Effector memory CD4-positive, alpha-beta T cell (primary cell): ENCODE data around the gene PSMD11.

Source experiments
- DNase-seq, 3 donors: peaks; one replicate each; pipeline ENCODE4 v3.0.0-alpha.2; 2020
- H3K27ac ChIP-seq: 2 replicates; pipeline ENCODE4 v1.7.0; 2013; ENCODE audit warnings: mild to moderate bottlenecking, low read length, moderate library complexity; ENCODE audit not compliant: insufficient read depth, poor library complexity, severe bottlenecking
- H3K27me3 ChIP-seq: replicated peaks from 2 replicates; pipeline ENCODE4 v1.7.0; 2013; ENCODE audit warnings: mild to moderate bottlenecking, low read length; ENCODE audit not compliant: insufficient read depth, control insufficient read depth, poor library complexity, severe bottlenecking
- H3K36me3 ChIP-seq: 2 replicates; pipeline ENCODE4 v1.7.0; 2013; ENCODE audit warnings: mild to moderate bottlenecking, low read length, moderate library complexity; ENCODE audit not compliant: control insufficient read depth, insufficient read depth
- H3K4me1 ChIP-seq: 2 replicates; pipeline ENCODE4 v1.7.0; 2013; ENCODE audit warnings: low read length, mild to moderate bottlenecking; ENCODE audit not compliant: control insufficient read depth, insufficient read depth, poor library complexity, severe bottlenecking
- H3K4me3 ChIP-seq: 2 replicates; pipeline ENCODE4 v1.7.0; 2013; ENCODE audit warnings: low read length, low read depth, mild to moderate bottlenecking; ENCODE audit not compliant: insufficient read depth, poor library complexity, severe bottlenecking
- H3K9me3 ChIP-seq: 2 replicates; pipeline ENCODE4 v1.7.0; 2013; ENCODE audit warnings: mild to moderate bottlenecking, low read length, moderate library complexity; ENCODE audit not compliant: control insufficient read depth

The PSMD11 gene

DNA sequence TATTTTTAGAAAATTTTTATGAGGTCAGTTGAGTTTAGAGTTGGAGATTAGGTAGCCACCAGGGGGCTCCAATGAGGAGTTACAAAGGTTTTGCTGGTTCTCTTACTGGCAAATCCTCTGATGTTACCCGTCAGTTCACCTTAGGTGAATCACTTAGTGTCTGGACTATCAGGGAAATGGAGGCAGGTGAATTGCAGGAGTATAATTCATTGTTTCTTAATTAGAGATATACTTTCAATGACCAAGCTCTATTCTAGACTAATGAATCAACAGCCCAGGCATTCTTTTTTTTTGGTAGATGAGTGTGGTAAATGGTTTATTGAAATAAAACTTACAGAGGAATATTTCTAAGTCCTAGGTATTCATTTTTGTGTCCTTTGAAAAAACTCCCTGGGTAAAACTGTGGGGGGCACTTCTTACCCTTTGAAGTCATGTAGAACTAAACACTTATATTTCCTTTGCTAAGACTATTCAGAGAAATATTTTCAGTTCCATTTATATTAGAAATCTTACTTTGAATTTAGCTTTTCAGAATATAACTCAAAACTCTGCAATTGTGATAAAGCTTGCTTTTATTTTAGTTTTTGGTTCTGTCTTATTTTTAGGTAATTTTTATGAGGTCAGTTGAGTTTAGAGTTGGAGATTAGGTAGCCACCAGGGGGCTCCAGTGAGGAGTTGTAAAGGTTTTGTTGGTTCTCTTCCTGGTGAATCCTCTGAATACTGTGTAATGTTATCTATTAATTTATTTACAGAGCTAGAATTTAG lies 17.7 kb downstream of the PSMD11 start:
- peaks cover 34% of the 10 kb centered on the region for H3K36me3 ChIP-seq
- H3K4me3 ChIP-seq: no peak overlapping the region
- no peaks in the 10 kb centered on the region for H3K4me1 ChIP-seq
- no peaks in the 10 kb centered on the region for H3K27me3 ChIP-seq
- no peaks in the 10 kb centered on the region for H3K9me3 ChIP-seq
- no peak overlapping the region for H3K27ac ChIP-seq
- peak; percentile 17 to 45 (median 31) for DNase-seq

DNA sequence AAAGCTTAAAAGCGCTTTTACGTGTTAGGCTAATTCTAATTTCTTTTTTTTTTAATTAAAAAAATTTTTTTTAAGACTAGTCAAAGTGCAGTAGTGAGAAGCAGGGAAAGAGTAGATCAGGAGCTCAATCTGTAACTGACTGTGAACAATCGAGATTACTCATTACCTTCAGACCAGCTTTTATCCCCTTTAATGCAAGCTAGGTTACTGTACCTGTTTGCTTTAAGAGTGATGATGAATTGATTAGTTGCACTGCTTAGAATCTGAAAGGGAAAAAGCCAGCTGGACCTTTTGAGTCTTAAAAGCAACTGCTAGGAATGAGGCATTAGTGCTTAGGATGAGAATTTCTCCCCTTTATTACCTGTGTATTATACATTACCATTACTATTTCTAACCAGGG lies 19.0 kb downstream of the PSMD11 start:
- Histone ChIP-seq H3K36me3 (peaks cover 34% of the 10 kb centered on the region), H3K9me3 (no peaks in the 10 kb centered on the region), H3K27me3 (no peaks in the 10 kb centered on the region), H3K4me3 (no peak overlapping the region), H3K27ac (no peak overlapping the region), H3K4me1 (no peaks in the 10 kb centered on the region)
- DNase-seq: no peak

DNA sequence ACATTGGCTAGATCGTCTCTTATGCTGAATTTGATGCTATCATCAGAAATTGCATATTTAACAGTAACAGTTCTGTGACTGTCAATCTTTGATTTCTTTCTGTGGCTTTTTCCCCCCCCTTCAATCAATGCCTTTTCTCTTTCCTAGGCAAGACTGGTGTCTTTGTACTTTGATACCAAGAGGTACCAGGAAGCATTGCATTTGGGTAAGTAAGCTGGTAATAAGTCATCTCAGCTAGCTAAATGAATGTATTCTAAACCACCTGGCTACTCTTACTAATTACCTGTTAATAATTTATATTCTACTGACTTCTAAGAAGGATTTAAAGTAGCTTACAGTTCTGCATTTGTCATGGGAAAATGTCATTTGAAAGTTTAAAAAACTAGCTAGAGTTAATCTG lies 20.1 kb downstream of the PSMD11 start:
- Histone ChIP-seq H3K4me3 (no peak overlapping the region), H3K36me3 (peaks cover 45% of the 10 kb centered on the region), H3K27me3 (no peaks in the 10 kb centered on the region), H3K9me3 (no peaks in the 10 kb centered on the region), H3K27ac (no peak overlapping the region), H3K4me1 (no peaks in the 10 kb centered on the region)
- DNase-seq: no peak

DNA sequence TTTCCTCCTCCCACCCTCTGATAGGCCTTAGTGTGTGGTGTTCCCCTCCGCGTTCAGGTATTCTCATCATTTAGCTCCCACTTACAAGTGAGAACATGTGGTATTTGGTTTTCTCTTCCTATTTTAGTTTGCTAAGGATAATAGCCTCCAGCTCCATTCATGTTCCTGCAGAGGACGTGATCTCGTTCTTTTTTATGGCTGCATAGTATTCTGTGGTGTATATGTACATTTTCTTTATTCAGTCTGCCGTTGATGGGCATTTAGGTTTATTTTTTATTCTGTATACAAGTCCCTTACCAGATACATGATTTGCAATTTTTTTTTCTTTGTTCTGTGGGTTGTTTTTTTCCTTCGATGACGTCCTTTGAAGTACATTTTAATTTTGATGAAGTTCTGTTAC lies 23.6 kb downstream of the PSMD11 start:
- no peaks in the 10 kb centered on the region for H3K4me1 ChIP-seq
- H3K9me3 ChIP-seq: no peaks in the 10 kb centered on the region
- H3K27me3 ChIP-seq: no peaks in the 10 kb centered on the region
- no peak overlapping the region for H3K4me3 ChIP-seq
- no peak overlapping the region for H3K27ac ChIP-seq
- peaks cover 60% of the 10 kb centered on the region for H3K36me3 ChIP-seq
- DNase-seq: no peak

DNA sequence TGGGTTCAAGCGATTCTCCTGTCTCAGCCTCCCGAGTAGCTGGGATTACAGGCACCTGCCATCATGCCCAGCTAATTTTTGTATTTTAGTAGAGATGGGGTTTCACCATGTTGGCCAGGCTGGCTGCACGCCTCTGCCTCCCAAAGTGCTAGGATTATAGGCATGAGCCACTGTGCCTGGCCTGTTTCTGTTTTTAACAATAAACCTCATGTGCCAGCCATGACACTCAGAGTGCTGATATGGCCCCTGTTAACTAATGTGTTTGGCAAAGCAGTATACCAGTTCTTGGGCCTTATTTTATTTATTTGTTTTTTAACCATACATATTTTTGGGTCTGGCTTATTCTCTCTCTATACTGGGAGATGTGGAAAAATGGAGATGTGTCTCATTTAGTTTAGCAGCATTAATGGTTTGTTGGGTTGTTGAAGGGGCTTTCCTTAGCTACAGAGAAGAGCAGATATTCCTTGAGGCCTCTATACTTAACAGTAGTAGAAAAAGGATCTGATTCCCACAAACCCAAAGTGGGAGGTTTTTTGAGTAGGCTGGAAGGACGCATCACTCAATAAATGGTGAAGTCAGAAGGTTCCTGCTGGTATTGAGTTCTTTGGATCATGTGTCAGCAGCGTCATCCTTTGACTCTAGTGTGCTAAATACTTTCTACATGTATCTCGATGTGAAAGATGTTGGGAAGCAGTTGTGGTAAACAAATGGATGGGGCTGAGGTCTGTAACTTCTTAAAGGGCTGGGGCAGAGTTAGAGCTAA lies 26.3 kb downstream of the PSMD11 start:
- no peak overlapping the region for H3K4me3 ChIP-seq
- peaks cover 68% of the 10 kb centered on the region for H3K36me3 ChIP-seq
- H3K27me3 ChIP-seq: no peaks in the 10 kb centered on the region
- no peak overlapping the region for H3K27ac ChIP-seq
- no peaks in the 10 kb centered on the region for H3K9me3 ChIP-seq
- DNase-seq: no peak
- H3K4me1 ChIP-seq: no peaks in the 10 kb centered on the region

DNA sequence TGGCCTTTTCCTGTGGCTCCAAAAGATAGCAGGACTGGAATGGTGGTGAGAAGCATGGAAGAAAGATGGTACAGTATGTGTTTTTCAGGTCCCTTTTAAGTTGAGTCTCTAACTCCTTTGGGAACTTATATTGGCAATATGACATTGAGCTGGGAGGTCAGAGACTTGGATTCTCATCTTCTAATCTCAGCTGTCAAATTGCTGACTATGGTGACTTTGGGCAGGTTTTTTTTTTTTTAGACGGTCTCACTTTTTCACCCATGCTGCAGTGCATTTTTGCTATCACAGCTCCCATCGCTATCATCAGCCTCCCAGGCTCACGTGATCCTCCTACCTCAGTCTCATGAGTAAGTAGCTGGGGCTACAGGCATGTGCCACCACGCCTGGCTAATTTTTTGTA lies 27.3 kb downstream of the PSMD11 start:
- no peak for DNase-seq
- no peak overlapping the region for H3K27ac ChIP-seq
- no peak overlapping the region for H3K4me3 ChIP-seq
- H3K9me3 ChIP-seq: no peaks in the 10 kb centered on the region
- H3K36me3 ChIP-seq: peaks cover 78% of the 10 kb centered on the region
- H3K4me1 ChIP-seq: no peaks in the 10 kb centered on the region
- H3K27me3 ChIP-seq: no peaks in the 10 kb centered on the region

DNA sequence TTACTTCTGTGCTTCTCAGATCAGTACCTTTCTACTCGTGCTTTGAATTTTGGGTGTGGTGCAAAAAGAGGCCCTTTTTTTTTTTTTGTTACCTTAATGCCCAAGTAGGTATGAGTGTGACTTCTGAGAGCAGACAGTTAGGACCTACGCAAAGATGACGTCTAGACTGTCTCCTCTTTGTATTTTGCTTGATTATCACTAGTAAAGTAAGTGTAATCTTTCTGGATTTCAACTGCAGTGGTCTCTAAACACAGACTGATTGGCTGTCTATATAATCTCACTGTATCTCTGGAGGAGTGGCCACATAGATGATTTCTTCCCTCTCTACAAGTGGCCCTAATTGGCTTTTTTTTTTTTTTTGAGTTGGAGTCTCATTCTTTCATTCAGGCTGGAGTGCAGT lies 30.9 kb downstream of the PSMD11 start:
- no peaks in the 10 kb centered on the region for H3K4me1 ChIP-seq
- peaks cover 88% of the 10 kb centered on the region for H3K36me3 ChIP-seq

DNA sequence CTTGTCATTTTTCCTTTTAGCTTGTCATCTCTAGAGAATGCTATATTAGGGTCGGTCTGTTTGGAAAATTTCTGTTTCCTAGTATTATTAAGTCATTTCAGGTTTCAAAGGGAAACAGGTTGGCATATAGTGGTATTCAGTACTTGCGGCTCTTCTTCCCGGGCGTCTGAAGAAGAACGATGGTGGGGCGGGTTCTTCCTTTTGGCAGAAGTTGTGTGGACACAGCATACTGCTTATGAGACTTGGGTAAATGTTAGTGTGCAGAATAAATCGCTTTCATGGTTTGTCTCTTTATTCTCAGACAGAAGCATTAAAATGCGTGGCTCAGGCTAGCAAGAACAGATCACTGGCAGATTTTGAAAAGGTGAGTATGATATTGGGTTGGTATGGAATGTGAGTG lies 32.9 kb downstream of the PSMD11 start:
- H3K9me3 ChIP-seq: no peaks in the 10 kb centered on the region

More for the DNA sequence above, 30.9 kb downstream of the PSMD11 start:
- DNase-seq: no peak
- Histone ChIP-seq H3K27me3 (no peaks in the 10 kb centered on the region), H3K9me3 (no peaks in the 10 kb centered on the region), H3K4me3 (no peak overlapping the region), H3K27ac (no peak overlapping the region)

DNA sequence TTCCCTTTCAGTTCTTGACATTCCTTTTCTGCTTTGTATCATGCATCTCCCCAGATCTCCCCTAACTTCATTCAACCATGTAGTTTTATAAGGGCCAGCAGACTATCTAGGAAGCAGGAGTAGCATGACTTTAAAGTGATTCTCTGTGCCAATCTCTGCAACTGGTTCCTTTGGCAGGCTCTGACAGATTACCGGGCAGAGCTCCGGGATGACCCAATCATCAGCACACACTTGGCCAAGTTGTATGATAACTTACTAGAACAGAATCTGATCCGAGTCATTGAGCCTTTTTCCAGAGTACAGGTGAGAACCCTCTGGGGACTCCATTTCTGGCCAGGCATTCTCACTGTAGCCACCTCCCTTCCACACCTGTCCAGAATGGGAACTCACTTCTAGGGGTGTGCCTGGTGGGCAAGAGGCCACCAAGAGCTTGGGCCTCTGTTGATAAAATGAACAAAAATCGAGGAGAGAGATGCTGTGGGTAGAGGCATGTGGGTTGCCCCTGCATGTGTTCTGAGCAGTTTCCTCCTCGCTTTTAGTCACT lies 34.8 kb downstream of the PSMD11 start:
- Histone ChIP-seq H3K27me3 (no peaks in the 10 kb centered on the region), H3K36me3 (peaks cover 81% of the 10 kb centered on the region), H3K27ac (no peak overlapping the region), H3K9me3 (no peaks in the 10 kb centered on the region), H3K4me1 (no peaks in the 10 kb centered on the region), H3K4me3 (no peak overlapping the region)
- no peak for DNase-seq

More for the DNA sequence above, 32.9 kb downstream of the PSMD11 start:
- H3K4me1 ChIP-seq: no peaks in the 10 kb centered on the region
- no peak overlapping the region for H3K4me3 ChIP-seq
- H3K27me3 ChIP-seq: no peaks in the 10 kb centered on the region
- peaks cover 85% of the 10 kb centered on the region for H3K36me3 ChIP-seq
- no peak overlapping the region for H3K27ac ChIP-seq
- no peak for DNase-seq

DNA sequence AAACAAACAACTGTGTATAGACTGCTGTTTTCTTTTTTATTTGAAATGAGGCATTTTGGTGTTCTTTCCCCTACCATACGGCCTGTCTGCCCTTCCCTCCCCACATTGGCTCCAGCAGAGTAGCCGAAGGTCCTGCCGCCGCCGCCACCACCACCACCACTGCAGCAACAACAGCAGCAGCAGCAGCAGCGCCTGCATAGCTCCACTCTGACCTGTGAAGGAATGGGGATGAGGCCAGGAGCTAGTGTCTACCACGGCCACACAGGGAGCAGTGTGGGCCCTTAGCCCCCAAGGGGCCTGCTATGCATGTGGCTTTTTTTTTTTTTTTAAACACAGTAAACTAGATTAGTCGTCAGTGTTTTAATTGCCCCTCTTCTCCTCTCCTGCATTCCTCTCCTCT lies 36.9 kb downstream of the PSMD11 start:
- H3K9me3 ChIP-seq: no peaks in the 10 kb centered on the region
- H3K27me3 ChIP-seq: no peaks in the 10 kb centered on the region
- peaks cover 3% of the 10 kb centered on the region for H3K4me1 ChIP-seq
- no peak for DNase-seq
- H3K36me3 ChIP-seq: peaks cover 61% of the 10 kb centered on the region
- H3K27ac ChIP-seq: no peak overlapping the region
- H3K4me3 ChIP-seq: no peak overlapping the region
